Esophagus (tissue), 2 donors: ENCODE measurements around the gene USP5. TPM values are rescaled to one million over a fixed set of nuclear protein-coding genes. Genes with fewer than 3 reads are reported as not detected.
"Not testable (repeated sequence)": the region's sequence is repeated elsewhere in the genome, so short reads cannot be mapped to it uniquely, and the experiment has no call there.

Experiments used
- H3K27ac ChIP-seq, 2 donors: one replicate each; pipeline ENCODE4 v1.5.1; 2013; ENCODE audit warnings: low read depth in 2 of 2, mild to moderate bottlenecking in 2 of 2, inconsistent platforms in 1 of 2, low read length in 1 of 2, moderate library complexity in 1 of 2
- H3K27me3 ChIP-seq, 2 donors: one replicate each; pipeline ENCODE4 v1.6.1; 2013; ENCODE audit warnings: low read length in 2 of 2, control low read depth in 1 of 2, mild to moderate bottlenecking in 1 of 2; ENCODE audit not compliant: insufficient read depth in 2 of 2, control insufficient read depth in 1 of 2
- H3K36me3 ChIP-seq, 2 donors: one replicate each; pipeline ENCODE4 v1.6.1; 2013; ENCODE audit warnings: low read length in 1 of 2; ENCODE audit not compliant: control insufficient read depth in 2 of 2, insufficient read depth in 2 of 2
- H3K4me1 ChIP-seq, 2 donors: one replicate each; pipeline ENCODE4 v1.6.1; 2013; ENCODE audit warnings: low read length in 1 of 2; ENCODE audit not compliant: control insufficient read depth in 2 of 2, insufficient read depth in 2 of 2
- H3K4me3 ChIP-seq, 2 donors: one replicate each; pipeline ENCODE4 v1.5.1; 2013; ENCODE audit warnings: low read length in 2 of 2, mild to moderate bottlenecking in 2 of 2, low read depth in 1 of 2, moderate library complexity in 1 of 2
- H3K9me3 ChIP-seq, 2 donors: one replicate each; pipeline ENCODE4 v1.6.1; 2013; ENCODE audit warnings: mild to moderate bottlenecking in 2 of 2, low read depth in 1 of 2, low read length in 1 of 2, moderate library complexity in 1 of 2; ENCODE audit not compliant: control insufficient read depth in 2 of 2, insufficient read depth in 1 of 2
- WGBS, 2 donors: extraction: QIAGEN DNeasy Blood & Tissue Kit; methylation state at CpG; one replicate each; pipeline ENCODE4 v1.1.7; 2013; 5-methylcytosine and 5-hydroxymethylcytosine counted together
- polyA plus RNA-seq, 2 donors: library from polyadenylated mRNA; stranded (reverse); fragments of 200-250 nt; gene quantifications; one replicate each; pipeline ENCODE4 v1.2.3, GENCODE V29; 2013
- donor health status: healthy with polysubstance abuse.
- donor health status: Bipolar disorder and iron deficiency.

The USP5 gene
- polyA plus RNA-seq, 2 donors: 21.4 to 40.7 TPM

DNA sequence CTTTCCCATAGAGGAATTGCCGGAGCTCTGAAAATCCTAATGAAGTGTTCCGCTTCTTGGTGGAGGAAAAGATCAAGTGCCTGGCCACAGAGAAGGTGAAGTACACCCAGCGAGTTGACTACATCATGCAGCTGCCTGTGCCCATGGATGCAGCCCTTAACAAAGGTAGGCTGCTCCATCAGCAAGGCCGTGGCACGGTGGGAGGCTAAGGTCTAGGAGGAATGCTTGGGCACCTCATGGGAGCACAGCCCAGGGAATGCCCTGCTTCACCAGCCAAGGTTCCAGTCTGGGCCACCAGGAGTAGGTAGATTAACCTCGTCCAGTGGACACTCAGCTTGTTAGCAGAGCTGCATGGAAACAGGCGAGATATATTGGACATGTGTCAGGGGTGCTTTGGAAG lies 9.0 kb downstream of the USP5 start:
- no peak overlapping the region for H3K27ac ChIP-seq
- H3K36me3 ChIP-seq: peaks cover 26 to 61% of the 10 kb centered on the region in 2 donors
- H3K4me1 ChIP-seq: no peaks in the 10 kb centered on the region
- H3K9me3 ChIP-seq: no peaks in the 10 kb centered on the region
- no peak overlapping the region for H3K4me3 ChIP-seq
- WGBS, 2 donors: 95 to 96% methylated on average over 7 of the region's 7 CpGs
- no peaks in the 10 kb centered on the region for H3K27me3 ChIP-seq

DNA sequence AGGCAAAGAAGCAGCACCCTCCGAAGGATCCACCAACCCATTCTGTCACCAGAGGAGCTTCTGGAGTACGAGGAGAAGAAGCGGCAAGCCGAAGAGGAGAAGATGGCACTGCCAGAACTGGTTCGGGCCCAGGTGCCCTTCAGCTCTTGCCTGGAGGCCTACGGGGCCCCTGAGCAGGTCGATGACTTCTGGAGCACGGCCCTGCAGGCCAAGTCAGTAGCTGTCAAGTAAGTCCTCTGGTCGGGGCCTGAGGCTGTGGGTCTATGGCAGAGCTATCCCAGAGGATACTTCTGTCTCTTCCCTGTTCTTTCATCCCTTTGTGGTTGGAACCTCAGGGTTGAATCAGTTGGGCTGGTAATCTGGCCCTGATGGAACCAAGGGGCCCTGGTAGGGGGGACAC lies 9.4 kb downstream of the USP5 start:
- WGBS, 2 donors: 91 to 96% methylated on average over 9 of the region's 9 CpGs
- Histone ChIP-seq H3K27ac (no peak overlapping the region), H3K27me3 (no peaks in the 10 kb centered on the region), H3K9me3 (no peaks in the 10 kb centered on the region), H3K4me3 (no peak overlapping the region), H3K4me1 (no peaks in the 10 kb centered on the region), H3K36me3 (peaks cover 26 to 59% of the 10 kb centered on the region in 2 donors)

DNA sequence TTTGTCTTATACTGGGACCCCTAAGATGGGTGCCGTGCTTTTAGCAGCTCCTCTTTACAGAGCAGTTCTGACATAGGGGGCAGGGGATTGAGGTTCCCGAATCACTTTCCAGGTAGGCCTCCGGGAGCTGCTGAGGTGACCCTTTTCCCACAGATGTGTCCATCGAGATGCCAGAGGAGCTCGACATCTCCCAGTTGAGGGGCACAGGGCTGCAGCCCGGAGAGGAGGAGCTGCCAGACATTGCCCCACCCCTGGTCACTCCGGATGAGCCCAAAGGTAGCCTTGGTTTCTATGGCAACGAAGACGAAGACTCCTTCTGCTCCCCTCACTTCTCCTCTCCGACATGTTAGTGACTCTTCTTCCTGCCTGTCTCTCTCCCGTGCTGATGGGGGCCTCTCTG lies 11.1 kb downstream of the USP5 start:
- H3K36me3 ChIP-seq: peaks cover 23 to 49% of the 10 kb centered on the region in 2 donors
- H3K4me3 ChIP-seq: no peak overlapping the region
- 90 to 93% methylated on average over 11 of the region's 11 CpGs for WGBS, 2 donors
- H3K9me3 ChIP-seq: no peaks in the 10 kb centered on the region
- no peaks in the 10 kb centered on the region for H3K27me3 ChIP-seq
- H3K27ac ChIP-seq: no peak overlapping the region
- peaks cover 0 to 4% of the 10 kb centered on the region in 2 donors for H3K4me1 ChIP-seq

DNA sequence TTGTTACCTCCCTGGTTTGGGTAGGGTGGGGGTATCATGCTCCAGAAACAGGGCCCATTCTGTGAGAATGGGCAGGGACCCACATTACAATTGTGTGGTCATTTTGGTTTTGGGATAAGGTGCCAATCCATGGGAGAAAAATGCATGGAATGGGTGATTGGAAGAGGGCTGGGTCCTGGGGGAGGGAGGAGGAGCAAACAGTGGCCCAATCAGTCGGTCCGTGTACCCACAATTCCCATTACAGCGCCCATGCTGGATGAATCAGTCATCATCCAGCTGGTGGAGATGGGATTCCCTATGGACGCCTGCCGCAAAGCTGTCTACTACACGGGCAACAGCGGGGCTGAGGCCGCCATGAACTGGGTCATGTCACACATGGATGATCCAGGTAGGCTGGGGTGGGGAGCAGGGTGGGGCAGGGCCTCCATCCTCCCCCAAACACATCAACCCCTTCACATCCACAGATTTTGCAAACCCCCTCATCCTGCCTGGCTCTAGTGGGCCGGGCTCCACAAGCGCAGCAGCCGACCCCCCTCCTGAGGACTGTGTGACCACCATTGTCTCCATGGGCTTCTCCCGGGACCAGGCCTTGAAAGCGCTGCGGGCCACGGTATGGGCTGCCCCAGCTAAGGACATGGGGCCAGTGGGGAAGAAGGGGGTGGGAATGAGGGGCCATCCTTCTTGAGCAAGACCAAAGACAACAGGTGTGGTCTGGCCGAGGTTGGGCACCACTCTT lies 11.8 kb downstream of the USP5 start:
- Histone ChIP-seq H3K4me3 (no peak overlapping the region), H3K36me3 (peaks cover 20 to 43% of the 10 kb centered on the region in 2 donors), H3K27me3 (no peaks in the 10 kb centered on the region), H3K4me1 (peaks cover 0 to 8% of the 10 kb centered on the region in 2 donors), H3K27ac (no peak overlapping the region), H3K9me3 (no peaks in the 10 kb centered on the region)
- 96 to 97% methylated on average over 16 of the region's 16 CpGs for WGBS, 2 donors

DNA sequence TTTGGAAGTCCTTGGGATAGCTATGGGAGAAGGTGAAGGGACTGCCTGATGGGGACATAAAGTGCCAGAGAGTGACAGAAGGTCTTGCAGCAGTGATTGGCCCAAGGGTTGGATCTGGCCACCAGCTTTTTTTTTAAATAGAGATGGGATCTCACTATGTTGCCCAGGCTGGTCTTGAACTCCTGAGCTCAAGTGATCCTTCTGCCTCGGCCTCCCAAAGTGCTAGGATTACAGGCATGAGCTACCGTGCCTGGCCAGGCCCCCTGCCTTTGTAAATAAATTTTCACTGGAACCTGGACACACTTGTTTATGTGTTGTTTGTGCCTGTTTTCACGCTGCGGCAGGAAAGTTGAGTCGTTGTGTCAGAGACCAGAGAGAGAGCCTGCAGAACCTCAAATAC lies 13.4 kb downstream of the USP5 start:
- H3K27me3 ChIP-seq, H3K9me3 ChIP-seq, H3K4me3 ChIP-seq, H3K27ac ChIP-seq: not testable (repeated sequence)
- peaks cover 22 to 43% of the 10 kb centered on the region in 2 donors for H3K36me3 ChIP-seq
- H3K4me1 ChIP-seq: peaks cover 0 to 17% of the 10 kb centered on the region in 2 donors
- WGBS, 2 donors: 92 to 94% methylated on average over 5 of the region's 5 CpGs

DNA sequence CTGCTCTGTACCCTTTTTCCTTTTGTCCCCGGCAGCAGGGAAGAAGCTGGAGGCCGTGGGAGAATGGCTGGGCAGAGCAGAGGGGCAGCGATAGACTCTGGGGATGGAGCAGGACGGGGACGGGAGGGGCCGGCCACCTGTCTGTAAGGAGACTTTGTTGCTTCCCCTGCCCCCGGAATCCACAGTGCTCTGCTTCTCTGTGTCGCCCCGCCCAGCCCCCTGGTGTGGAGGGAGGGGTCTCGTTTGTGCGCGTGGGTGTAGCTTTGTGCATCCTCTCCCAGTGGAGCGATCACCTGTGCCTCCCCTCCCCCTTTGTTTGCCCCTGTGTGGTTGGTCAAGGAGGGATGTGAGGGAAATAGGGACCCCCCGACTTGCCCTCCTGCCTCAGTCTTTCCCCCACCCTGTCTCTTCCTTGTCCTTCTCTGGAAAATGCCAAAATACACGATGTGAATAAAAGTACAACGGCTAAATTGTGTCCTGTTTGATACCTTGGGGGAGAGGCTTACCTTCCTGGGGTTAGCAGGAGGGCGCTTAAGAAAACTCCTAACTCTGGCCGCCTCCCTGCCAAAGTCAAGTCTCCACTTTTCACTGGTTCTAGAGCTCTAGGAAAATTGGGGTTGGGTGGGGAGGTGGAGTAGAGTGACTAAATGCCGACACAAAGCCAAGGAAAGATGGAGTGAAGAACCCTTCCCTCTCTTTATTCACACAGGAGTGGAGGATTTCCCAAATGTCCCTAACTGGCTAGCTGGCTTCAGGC lies 14.4 kb downstream of the USP5 start:
- Histone ChIP-seq H3K36me3 (peaks cover 16 to 43% of the 10 kb centered on the region in 2 donors), H3K27me3 (no peaks in the 10 kb centered on the region), H3K27ac (peak overlapping the region; percentile 91 to 92), H3K4me3 (peak overlapping the region in 1 of 2 donors; percentile 45), H3K4me1 (peaks cover 3 to 22% of the 10 kb centered on the region in 2 donors), H3K9me3 (no peaks in the 10 kb centered on the region)
- WGBS, 2 donors: 70% methylated on average over 17 to 19 of the region's 19 CpGs

DNA sequence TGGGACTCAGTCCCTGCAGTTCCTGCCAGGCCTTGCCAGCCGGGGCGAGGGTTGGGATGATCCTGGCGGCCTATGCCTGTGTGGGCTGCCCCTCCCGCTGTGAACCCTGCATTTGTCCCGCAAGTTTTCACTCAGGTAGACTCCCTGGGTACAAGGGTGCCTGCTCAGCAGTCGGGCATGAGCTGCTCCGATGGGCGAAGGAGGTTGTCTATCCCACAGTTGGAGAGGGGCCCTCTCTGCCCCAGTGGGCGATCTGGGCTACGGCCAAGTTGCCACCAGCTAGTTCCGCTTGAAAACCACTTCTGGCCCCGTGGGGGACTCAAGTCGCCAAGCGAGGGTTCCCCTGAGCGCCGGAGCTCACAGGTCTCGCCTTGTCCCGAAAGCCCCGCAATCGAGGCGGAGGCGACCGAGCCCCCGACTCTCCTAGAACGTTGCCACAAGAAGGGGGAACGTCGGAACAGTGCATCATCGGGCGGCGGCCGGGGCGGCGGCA lies 15.0 kb downstream of the USP5 start:
- 1 to 2% methylated on average over 33 of the region's 33 CpGs for WGBS, 2 donors
- H3K4me1 ChIP-seq: peaks cover 3 to 26% of the 10 kb centered on the region in 2 donors
- peak overlapping the region; percentile 45 to 84 for H3K4me3 ChIP-seq
- peaks cover 11 to 42% of the 10 kb centered on the region in 2 donors for H3K36me3 ChIP-seq
- H3K9me3 ChIP-seq: no peaks in the 10 kb centered on the region
- H3K27ac ChIP-seq: peak overlapping the region; percentile 91 to 92
- H3K27me3 ChIP-seq: no peaks in the 10 kb centered on the region

DNA sequence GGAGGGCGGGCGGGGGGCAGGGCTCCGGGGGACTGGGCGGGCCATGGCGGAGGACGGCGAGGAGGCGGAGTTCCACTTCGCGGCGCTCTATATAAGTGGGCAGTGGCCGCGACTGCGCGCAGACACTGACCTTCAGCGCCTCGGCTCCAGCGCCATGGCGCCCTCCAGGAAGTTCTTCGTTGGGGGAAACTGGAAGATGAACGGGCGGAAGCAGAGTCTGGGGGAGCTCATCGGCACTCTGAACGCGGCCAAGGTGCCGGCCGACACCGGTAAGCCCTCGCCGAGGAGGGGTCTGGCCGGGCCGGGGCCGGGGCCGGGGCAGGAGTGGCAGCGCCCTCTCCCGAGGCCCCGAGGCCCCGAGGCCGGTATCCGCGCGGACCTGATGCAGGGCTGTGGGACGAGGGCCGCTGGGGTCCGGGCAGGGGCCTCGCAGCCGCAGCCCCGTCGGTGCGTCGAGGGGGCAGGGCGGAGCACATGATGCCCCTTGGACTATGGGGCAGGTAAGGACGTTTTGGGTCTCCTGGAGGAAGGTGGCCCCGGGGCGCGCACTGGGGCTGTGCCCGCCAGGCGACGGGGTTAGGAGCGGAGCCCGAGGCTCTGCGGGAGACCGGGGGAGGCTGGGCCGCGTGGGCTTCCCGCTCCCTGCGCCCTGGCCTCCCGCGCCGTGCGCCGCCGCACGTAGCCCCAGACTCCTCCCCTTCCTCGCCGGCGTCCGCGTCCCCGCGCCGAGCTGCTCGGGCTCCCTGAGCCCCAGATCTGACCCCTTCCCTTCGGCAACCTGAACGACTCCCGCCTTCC lies 15.7 kb downstream of the USP5 start, which contains the start of gene TPI1:
Gene TPI1, plus strand, starts transcription at position 119 of the 798 bp plus-strand sequence. Its CDS starts 36 bp downstream, at position 155.
- H3K27me3 ChIP-seq: no peaks in the 10 kb centered on the region
- H3K27ac ChIP-seq: peak within 1 kb of the TSS; percentile 93 to 95
- peaks cover 3 to 29% of the 10 kb centered on the region in 2 donors for H3K4me1 ChIP-seq
- H3K4me3 ChIP-seq: peak within 1 kb of the TSS; percentile 84 to 96
- 0% methylated on average over 63 to 86 of the region's 86 CpGs for WGBS, 2 donors
- H3K9me3 ChIP-seq: no peaks in the 10 kb centered on the region
- peaks cover 8 to 42% of the 10 kb centered on the region in 2 donors for H3K36me3 ChIP-seq
